Testis (tissue), 2 donors: ENCODE data around the gene RIMS1.

ENCODE experiments used
- CTCF ChIP-seq, 3 experiments: fragments of 450-650 bp in 2 of 3; fragments of 200-600 bp in 1 of 3; sonication (generic) in 1 of 3; IDR thresholded peaks; one replicate each; pipeline ENCODE4 v1.5.1; 2016 to 2019; ENCODE audit warnings: antibody characterized with exemption in 3 of 3, mild to moderate bottlenecking in 2 of 3, moderate library complexity in 1 of 3
- POLR2A ChIP-seq: fragments of 450-650 bp; IDR thresholded peaks from one replicate; pipeline ENCODE4 v1.6.1; 2017; ENCODE audit warnings: antibody characterized with exemption, mild to moderate bottlenecking, moderate library complexity

- TF ChIP-seq CTCF (IDR thresholded peaks at IDR 0.05) = no peak
- TF ChIP-seq POLR2A = no peak
Observed at GRCh38 chr6:71929047-71929446, 42.7 kb downstream of the RIMS1 start.
